ENCODE measurements around the gene FKBP2.

The FKBP2 gene

GRCh38 chr11:64240435-64241240 is at the start of gene FKBP2:
TSS of gene FKBP2 (plus strand) at chr11:64241095. CDS start at chr11:64242388, 1,293 bp downstream.
- H3K27me3 ChIP-seq (ENCODE audit: low read depth, low read length) = no peaks in the 10 kb centered on the region
- H3K27ac ChIP-seq (ENCODE audit: low read length) = peak within 1 kb of the TSS; percentile 99
- peaks cover 14 to 19% of the 10 kb centered on the region in 2 donors for H3K36me3 ChIP-seq (ENCODE audit: control insufficient read depth in 1 of 2, insufficient read depth in 2 of 2, low read length in 2 of 2)
- peaks cover 13 to 36% of the 10 kb centered on the region in 2 donors for H3K4me1 ChIP-seq (ENCODE audit: control insufficient read depth in 1 of 2, insufficient read depth in 2 of 2, low read length in 2 of 2)
- peak within 1 kb of the TSS; percentile 72 to 93 for H3K4me3 ChIP-seq (ENCODE audit: low read depth in 1 of 2, low read length in 2 of 2)
- H3K9me3 ChIP-seq (ENCODE audit: control insufficient read depth in 1 of 2, low read length in 2 of 2) = no peaks in the 10 kb centered on the region

- Histone ChIP-seq H3K4me3 (ENCODE audit: low read depth in 1 of 2, low read length in 2 of 2) (no peak overlapping the region), H3K36me3 (ENCODE audit: control insufficient read depth in 1 of 2, insufficient read depth in 2 of 2, low read length in 2 of 2) (peaks cover 45 to 49% of the 10 kb centered on the region in 2 donors)
Observed at GRCh38 chr11:64192434-64192833, 48.5 kb upstream of the FKBP2 start.

GRCh38 chr11:64196626-64197025 is 44.3 kb upstream of the FKBP2 start:
- Histone ChIP-seq H3K4me3 (ENCODE audit: low read depth in 1 of 2, low read length in 2 of 2) (no peak overlapping the region), H3K27ac (ENCODE audit: low read length) (no peak overlapping the region), H3K27me3 (ENCODE audit: low read depth, low read length) (no peaks in the 10 kb centered on the region), H3K9me3 (ENCODE audit: control insufficient read depth in 1 of 2, low read length in 2 of 2) (no peaks in the 10 kb centered on the region), H3K36me3 (ENCODE audit: control insufficient read depth in 1 of 2, insufficient read depth in 2 of 2, low read length in 2 of 2) (peaks cover 67 to 82% of the 10 kb centered on the region in 2 donors), H3K4me1 (ENCODE audit: control insufficient read depth in 1 of 2, insufficient read depth in 2 of 2, low read length in 2 of 2) (no peaks in the 10 kb centered on the region)

More at GRCh38 chr11:64192434-64192833, 48.5 kb upstream of the FKBP2 start:
- H3K4me1 ChIP-seq (ENCODE audit: control insufficient read depth in 1 of 2, insufficient read depth in 2 of 2, low read length in 2 of 2) = peaks cover 0 to 5% of the 10 kb centered on the region in 2 donors
- no peaks in the 10 kb centered on the region for H3K9me3 ChIP-seq (ENCODE audit: control insufficient read depth in 1 of 2, low read length in 2 of 2)
- H3K27me3 ChIP-seq (ENCODE audit: low read depth, low read length) = no peaks in the 10 kb centered on the region
- no peak overlapping the region for H3K27ac ChIP-seq (ENCODE audit: low read length)

- no peak overlapping the region for H3K4me3 ChIP-seq (ENCODE audit: low read depth in 1 of 2, low read length in 2 of 2)
- no peak overlapping the region for H3K27ac ChIP-seq (ENCODE audit: low read length)
- H3K9me3 ChIP-seq (ENCODE audit: control insufficient read depth in 1 of 2, low read length in 2 of 2) = no peaks in the 10 kb centered on the region
- H3K36me3 ChIP-seq (ENCODE audit: control insufficient read depth in 1 of 2, insufficient read depth in 2 of 2, low read length in 2 of 2) = peaks cover 70 to 89% of the 10 kb centered on the region in 2 donors
- no peaks in the 10 kb centered on the region for H3K27me3 ChIP-seq (ENCODE audit: low read depth, low read length)
- H3K4me1 ChIP-seq (ENCODE audit: control insufficient read depth in 1 of 2, insufficient read depth in 2 of 2, low read length in 2 of 2) = no peaks in the 10 kb centered on the region
Observed at GRCh38 chr11:64198511-64198910, 42.4 kb upstream of the FKBP2 start.

GRCh38 chr11:64201543-64201942 is 39.4 kb upstream of the FKBP2 start:
- Histone ChIP-seq H3K36me3 (ENCODE audit: control insufficient read depth in 1 of 2, insufficient read depth in 2 of 2, low read length in 2 of 2) (peaks cover 50 to 83% of the 10 kb centered on the region in 2 donors), H3K27me3 (ENCODE audit: low read depth, low read length) (no peaks in the 10 kb centered on the region), H3K4me3 (ENCODE audit: low read depth in 1 of 2, low read length in 2 of 2) (no peak overlapping the region), H3K27ac (ENCODE audit: low read length) (no peak overlapping the region), H3K9me3 (ENCODE audit: control insufficient read depth in 1 of 2, low read length in 2 of 2) (no peaks in the 10 kb centered on the region), H3K4me1 (ENCODE audit: control insufficient read depth in 1 of 2, insufficient read depth in 2 of 2, low read length in 2 of 2) (peaks cover 3 to 10% of the 10 kb centered on the region in 2 donors)

- Histone ChIP-seq H3K9me3 (ENCODE audit: control insufficient read depth in 1 of 2, low read length in 2 of 2) (no peaks in the 10 kb centered on the region), H3K4me3 (ENCODE audit: low read depth in 1 of 2, low read length in 2 of 2) (no peak overlapping the region), H3K27ac (ENCODE audit: low read length) (no peak overlapping the region), H3K27me3 (ENCODE audit: low read depth, low read length) (no peaks in the 10 kb centered on the region), H3K4me1 (ENCODE audit: control insufficient read depth in 1 of 2, insufficient read depth in 2 of 2, low read length in 2 of 2) (peaks cover 3 to 10% of the 10 kb centered on the region in 2 donors), H3K36me3 (ENCODE audit: control insufficient read depth in 1 of 2, insufficient read depth in 2 of 2, low read length in 2 of 2) (peaks cover 38 to 74% of the 10 kb centered on the region in 2 donors)
Observed at GRCh38 chr11:64202992-64203391, 37.9 kb upstream of the FKBP2 start.

GRCh38 chr11:64203421-64204079 is 37.3 kb upstream of the FKBP2 start:
- Histone ChIP-seq H3K4me1 (ENCODE audit: control insufficient read depth in 1 of 2, insufficient read depth in 2 of 2, low read length in 2 of 2) (peaks cover 3 to 11% of the 10 kb centered on the region in 2 donors), H3K4me3 (ENCODE audit: low read depth in 1 of 2, low read length in 2 of 2) (no peak overlapping the region), H3K9me3 (ENCODE audit: control insufficient read depth in 1 of 2, low read length in 2 of 2) (no peaks in the 10 kb centered on the region), H3K27me3 (ENCODE audit: low read depth, low read length) (no peaks in the 10 kb centered on the region), H3K36me3 (ENCODE audit: control insufficient read depth in 1 of 2, insufficient read depth in 2 of 2, low read length in 2 of 2) (peaks cover 38 to 68% of the 10 kb centered on the region in 2 donors), H3K27ac (ENCODE audit: low read length) (no peak overlapping the region)

GRCh38 chr11:64204080-64204440 is 36.8 kb upstream of the FKBP2 start:
- Histone ChIP-seq H3K27me3 (ENCODE audit: low read depth, low read length) (no peaks in the 10 kb centered on the region), H3K4me1 (ENCODE audit: control insufficient read depth in 1 of 2, insufficient read depth in 2 of 2, low read length in 2 of 2) (peaks cover 3 to 15% of the 10 kb centered on the region in 2 donors), H3K36me3 (ENCODE audit: control insufficient read depth in 1 of 2, insufficient read depth in 2 of 2, low read length in 2 of 2) (peaks cover 38 to 63% of the 10 kb centered on the region in 2 donors), H3K9me3 (ENCODE audit: control insufficient read depth in 1 of 2, low read length in 2 of 2) (no peaks in the 10 kb centered on the region), H3K27ac (ENCODE audit: low read length) (no peak overlapping the region), H3K4me3 (ENCODE audit: low read depth in 1 of 2, low read length in 2 of 2) (no peak overlapping the region)

- Histone ChIP-seq H3K4me1 (ENCODE audit: control insufficient read depth in 1 of 2, insufficient read depth in 2 of 2, low read length in 2 of 2) (peaks cover 3 to 15% of the 10 kb centered on the region in 2 donors), H3K27ac (ENCODE audit: low read length) (no peak overlapping the region), H3K9me3 (ENCODE audit: control insufficient read depth in 1 of 2, low read length in 2 of 2) (no peaks in the 10 kb centered on the region), H3K4me3 (ENCODE audit: low read depth in 1 of 2, low read length in 2 of 2) (no peak overlapping the region), H3K27me3 (ENCODE audit: low read depth, low read length) (no peaks in the 10 kb centered on the region), H3K36me3 (ENCODE audit: control insufficient read depth in 1 of 2, insufficient read depth in 2 of 2, low read length in 2 of 2) (peaks cover 38 to 63% of the 10 kb centered on the region in 2 donors)
Observed at GRCh38 chr11:64204464-64204989, 36.4 kb upstream of the FKBP2 start.

- Histone ChIP-seq H3K9me3 (ENCODE audit: control insufficient read depth in 1 of 2, low read length in 2 of 2) (no peaks in the 10 kb centered on the region), H3K4me3 (ENCODE audit: low read depth in 1 of 2, low read length in 2 of 2) (peak within 1 kb of the TSS; percentile 56 to 67), H3K27ac (ENCODE audit: low read length) (peak within 1 kb of the TSS; percentile 90), H3K36me3 (ENCODE audit: control insufficient read depth in 1 of 2, insufficient read depth in 2 of 2, low read length in 2 of 2) (peaks cover 23 to 43% of the 10 kb centered on the region in 2 donors), H3K4me1 (ENCODE audit: control insufficient read depth in 1 of 2, insufficient read depth in 2 of 2, low read length in 2 of 2) (peaks cover 3 to 15% of the 10 kb centered on the region in 2 donors), H3K27me3 (ENCODE audit: low read depth, low read length) (no peaks in the 10 kb centered on the region)
Observed at GRCh38 chr11:64206457-64207255, 34.2 kb upstream of the FKBP2 start, which contains the start of gene FERMT3. TSS of gene FERMT3 (plus strand) at chr11:64206721. CDS start at chr11:64207365, 644 bp downstream.
